Neural cell (in vitro differentiated cells): Measurements from ENCODE around the gene ADAM23. TPM values are rescaled to one million over a fixed set of nuclear protein-coding genes. Genes with fewer than 3 reads are reported as not detected.

Experiments
- H2AFZ ChIP-seq: fragments of 200-600, 300-800 bp; sonication (generic), shearing (Covaris generic); 2 replicates; pipeline ENCODE4 v1.6.0; 2014; ENCODE audit warnings: low read depth, mild to moderate bottlenecking, antibody characterized with exemption, low read length, moderate library complexity
- H3F3A ChIP-seq: fragments of 200-600 bp; shearing (Covaris generic); 2 replicates; pipeline ENCODE4 v1.6.1; 2016; ENCODE audit warnings: mild to moderate bottlenecking, moderate library complexity, mixed read lengths, antibody characterized with exemption, low read length; ENCODE audit not compliant: insufficient read depth, poor library complexity, severe bottlenecking
- H3K27ac ChIP-seq: fragments of 200-600, 300-800 bp; sonication (generic), shearing (Covaris generic); 2 replicates; pipeline ENCODE4 v1.5.1; 2014; ENCODE audit warnings: mild to moderate bottlenecking, low read length, moderate library complexity
- H3K27me3 ChIP-seq: fragments of 300-800, 200-600 bp; sonication (generic), shearing (Covaris generic); 2 replicates; pipeline ENCODE4 v1.6.0; 2014; ENCODE audit warnings: mild to moderate bottlenecking, low read depth, low read length, moderate library complexity; ENCODE audit not compliant: insufficient read depth
- H3K36me3 ChIP-seq: fragments of 300-800, 200-600 bp; sonication (generic), shearing (Covaris generic); 2 replicates; pipeline ENCODE4 v1.5.1; 2014; ENCODE audit warnings: mild to moderate bottlenecking, antibody characterized with exemption, low read length, moderate library complexity; ENCODE audit not compliant: insufficient read depth
- H3K4me2 ChIP-seq: fragments of 300-800, 200-600 bp; sonication (generic), shearing (Covaris generic); 2 replicates; pipeline ENCODE4 v1.6.0; 2014; ENCODE audit warnings: mild to moderate bottlenecking, low read length
- H3K4me3 ChIP-seq: fragments of 300-800, 200-600 bp; sonication (generic), shearing (Covaris generic); 2 replicates; pipeline ENCODE4 v1.5.1; 2014; ENCODE audit warnings: mild to moderate bottlenecking, low read length, moderate library complexity
- H3K79me2 ChIP-seq: fragments of 200-600 bp; shearing (Covaris generic); replicated peaks from 2 replicates; pipeline ENCODE4 v1.6.0; 2014; ENCODE audit warnings: mild to moderate bottlenecking, low read length, moderate library complexity; ENCODE audit not compliant: insufficient read depth
- H3K9ac ChIP-seq: fragments of 300-800, 200-600 bp; sonication (generic), shearing (Covaris generic); 2 replicates; pipeline ENCODE4 v1.6.1; 2016; ENCODE audit warnings: mild to moderate bottlenecking, low read length, mixed read lengths
- H3K9me2 ChIP-seq: fragments of 200-600 bp; shearing (Covaris generic); 2 replicates; pipeline ENCODE4 v1.6.1; 2016; ENCODE audit warnings: mild to moderate bottlenecking, low read length, mixed read lengths; ENCODE audit not compliant: insufficient read depth
- H3K9me3 ChIP-seq: fragments of 200-600, 300-800 bp; sonication (generic), shearing (Covaris generic); 2 replicates; pipeline ENCODE4 v1.6.1; 2016; ENCODE audit warnings: mild to moderate bottlenecking, mixed run types, low read length, moderate library complexity, mixed read lengths
- H4K20me1 ChIP-seq: fragments of 200-600 bp; shearing (Covaris generic); 2 replicates; pipeline ENCODE4 v1.6.1; 2016; ENCODE audit warnings: mild to moderate bottlenecking, mixed run types; ENCODE audit not compliant: insufficient read depth
- EZH2 ChIP-seq: fragments of 200-600, 300-800 bp; shearing (Covaris generic), sonication (generic); IDR thresholded peaks from 2 replicates; pipeline ENCODE4 v1.6.1; 2014; ENCODE audit warnings: antibody characterized with exemption, low read length, borderline replicate concordance, mild to moderate bottlenecking; ENCODE audit not compliant: insufficient read depth, poor library complexity, severe bottlenecking
- MXI1 ChIP-seq: fragments of 450-650 bp; conservative IDR thresholded peaks from 2 replicates; pipeline ENCODE4 v1.6.1; 2014; ENCODE audit warnings: antibody characterized with exemption, mild to moderate bottlenecking; ENCODE audit not compliant: poor library complexity, severe bottlenecking
- POLR2AphosphoS5 ChIP-seq: IDR thresholded peaks from 2 replicates; pipeline ENCODE4 v1.6.1; 2012
- REST ChIP-seq: IDR thresholded peaks from 2 replicates; pipeline ENCODE4 v1.6.1; 2012; ENCODE audit warnings: borderline replicate concordance
- SMC3 ChIP-seq: fragments of 450-650 bp; conservative IDR thresholded peaks from 2 replicates; pipeline ENCODE4 v1.6.1; 2014; ENCODE audit warnings: antibody characterized with exemption, mild to moderate bottlenecking, moderate library complexity; ENCODE audit not compliant: poor library complexity
- TAF1 ChIP-seq: IDR thresholded peaks from 2 replicates; pipeline ENCODE4 v1.6.1; 2012; ENCODE audit warnings: low read depth
- polyA plus RNA-seq: library from polyadenylated mRNA; depleted of rRNA; stranded (reverse); fragments of >200 nt; gene quantifications from 2 replicates; pipeline ENCODE4 v1.2.3, GENCODE V29; 2014
- TF ChIP-seq, protein P1 (sequence below): fragments of 450-650 bp; IDR thresholded peaks from 2 replicates; pipeline ENCODE4 v1.5.1; 2014; ENCODE audit warnings: antibody characterized with exemption, mild to moderate bottlenecking, moderate library complexity; ENCODE audit not compliant: poor library complexity, severe bottlenecking

The ADAM23 gene
- polyA plus RNA-seq, 1 donor from 2014 or later: 75.2 TPM

DNA sequence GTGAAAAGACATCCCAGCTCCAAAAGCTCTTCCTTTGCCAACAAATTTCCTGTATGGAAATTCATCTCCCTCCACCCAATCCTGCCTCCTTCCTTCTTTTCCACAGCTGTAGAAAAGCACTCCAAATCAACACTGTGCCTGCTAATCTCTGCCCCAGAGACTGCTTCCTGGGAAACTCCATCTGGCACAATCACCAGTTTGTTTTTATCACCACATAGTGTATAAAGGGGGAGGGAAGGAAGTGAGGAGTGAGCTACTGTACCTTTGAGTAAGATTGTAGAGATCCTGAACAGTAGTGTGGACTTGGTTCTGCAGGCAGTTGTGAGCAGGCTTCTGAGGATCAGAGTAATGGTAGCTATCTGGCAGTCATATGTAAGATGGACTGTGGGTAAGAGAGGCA lies 184.3 kb downstream of the ADAM23 start:
- Histone ChIP-seq H3K9me3 (no peaks in the 10 kb centered on the region), H3K4me2 (no peak overlapping the region), H3K79me2 (no peaks in the 10 kb centered on the region), H3K27me3 (no peaks in the 10 kb centered on the region), H3F3A (no peaks in the 10 kb centered on the region), H4K20me1 (no peaks in the 10 kb centered on the region), H3K9me2 (no peaks in the 10 kb centered on the region), H3K9ac (no peak overlapping the region), H3K36me3 (no peaks in the 10 kb centered on the region), H3K27ac (no peak overlapping the region), H2AFZ (no peak overlapping the region), H3K4me3 (no peak overlapping the region)
- no peak for TF ChIP-seq MXI1
- TF ChIP-seq, protein P1, sequence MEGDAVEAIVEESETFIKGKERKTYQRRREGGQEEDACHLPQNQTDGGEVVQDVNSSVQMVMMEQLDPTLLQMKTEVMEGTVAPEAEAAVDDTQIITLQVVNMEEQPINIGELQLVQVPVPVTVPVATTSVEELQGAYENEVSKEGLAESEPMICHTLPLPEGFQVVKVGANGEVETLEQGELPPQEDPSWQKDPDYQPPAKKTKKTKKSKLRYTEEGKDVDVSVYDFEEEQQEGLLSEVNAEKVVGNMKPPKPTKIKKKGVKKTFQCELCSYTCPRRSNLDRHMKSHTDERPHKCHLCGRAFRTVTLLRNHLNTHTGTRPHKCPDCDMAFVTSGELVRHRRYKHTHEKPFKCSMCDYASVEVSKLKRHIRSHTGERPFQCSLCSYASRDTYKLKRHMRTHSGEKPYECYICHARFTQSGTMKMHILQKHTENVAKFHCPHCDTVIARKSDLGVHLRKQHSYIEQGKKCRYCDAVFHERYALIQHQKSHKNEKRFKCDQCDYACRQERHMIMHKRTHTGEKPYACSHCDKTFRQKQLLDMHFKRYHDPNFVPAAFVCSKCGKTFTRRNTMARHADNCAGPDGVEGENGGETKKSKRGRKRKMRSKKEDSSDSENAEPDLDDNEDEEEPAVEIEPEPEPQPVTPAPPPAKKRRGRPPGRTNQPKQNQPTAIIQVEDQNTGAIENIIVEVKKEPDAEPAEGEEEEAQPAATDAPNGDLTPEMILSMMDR: no peak
- TF ChIP-seq SMC3: no peak
- no peak for TF ChIP-seq REST
- TF ChIP-seq EZH2: no peak

DNA sequence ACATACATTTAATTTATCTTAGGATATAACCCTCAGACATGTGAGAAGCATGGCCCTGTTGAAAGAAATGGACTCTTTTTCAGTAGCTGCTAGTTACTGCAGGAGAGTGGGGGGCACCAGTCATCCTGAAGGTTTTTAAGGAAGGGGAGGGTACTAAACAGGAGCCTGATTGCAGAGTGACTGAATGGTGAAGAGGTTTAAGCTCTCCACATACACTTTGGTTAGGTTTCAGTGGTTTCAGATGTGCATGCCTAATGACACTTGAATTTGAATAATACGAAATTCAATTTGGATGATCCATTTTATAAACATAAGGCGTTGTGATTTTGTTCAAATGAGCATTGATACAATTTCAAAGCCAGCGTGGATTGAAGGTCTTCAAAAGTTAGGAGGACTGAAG lies 188.0 kb downstream of the ADAM23 start:
- H3K27ac ChIP-seq: no peak overlapping the region

More for the DNA sequence above, 188.0 kb downstream of the ADAM23 start:
- H3K9me2 ChIP-seq: no peaks in the 10 kb centered on the region
- no peak overlapping the region for H3K4me2 ChIP-seq
- H3K79me2 ChIP-seq: no peaks in the 10 kb centered on the region
- H3K27me3 ChIP-seq: no peaks in the 10 kb centered on the region
- no peaks in the 10 kb centered on the region for H3F3A ChIP-seq
- TF ChIP-seq, protein P1: no peak
- no peak for TF ChIP-seq EZH2
- no peak for TF ChIP-seq MXI1
- TF ChIP-seq TAF1: no peak
- TF ChIP-seq POLR2AphosphoS5: no peak
- no peak overlapping the region for H3K4me3 ChIP-seq
- H3K9ac ChIP-seq: no peak overlapping the region
- H2AFZ ChIP-seq: no peak overlapping the region
- H3K36me3 ChIP-seq: no peaks in the 10 kb centered on the region
- no peaks in the 10 kb centered on the region for H4K20me1 ChIP-seq
- no peaks in the 10 kb centered on the region for H3K9me3 ChIP-seq
